Ammon's horn (tissue), 1 donor: Measurements from ENCODE around the gene ACY1.

Source experiments
- DNase-seq: peaks from one replicate; pipeline ENCODE4 v3.0.0-alpha.2; 2016; ENCODE audit warnings: low spot score

ACY1 gene

GRCh38 chr3:51982838-51983577, at the start of gene ACY1:
ACY1 (plus strand) TSS chr3:51983535; CDS start chr3:51984065, 530 bp downstream.
- DNase-seq: peak; percentile 88

- DNase-seq: no peak
Measured at GRCh38 chr3:51934139-51934850, 49.0 kb upstream of the ACY1 start.

GRCh38 chr3:51934991-51935885, 48.1 kb upstream of the ACY1 start:
- no peak for DNase-seq

DNA sequence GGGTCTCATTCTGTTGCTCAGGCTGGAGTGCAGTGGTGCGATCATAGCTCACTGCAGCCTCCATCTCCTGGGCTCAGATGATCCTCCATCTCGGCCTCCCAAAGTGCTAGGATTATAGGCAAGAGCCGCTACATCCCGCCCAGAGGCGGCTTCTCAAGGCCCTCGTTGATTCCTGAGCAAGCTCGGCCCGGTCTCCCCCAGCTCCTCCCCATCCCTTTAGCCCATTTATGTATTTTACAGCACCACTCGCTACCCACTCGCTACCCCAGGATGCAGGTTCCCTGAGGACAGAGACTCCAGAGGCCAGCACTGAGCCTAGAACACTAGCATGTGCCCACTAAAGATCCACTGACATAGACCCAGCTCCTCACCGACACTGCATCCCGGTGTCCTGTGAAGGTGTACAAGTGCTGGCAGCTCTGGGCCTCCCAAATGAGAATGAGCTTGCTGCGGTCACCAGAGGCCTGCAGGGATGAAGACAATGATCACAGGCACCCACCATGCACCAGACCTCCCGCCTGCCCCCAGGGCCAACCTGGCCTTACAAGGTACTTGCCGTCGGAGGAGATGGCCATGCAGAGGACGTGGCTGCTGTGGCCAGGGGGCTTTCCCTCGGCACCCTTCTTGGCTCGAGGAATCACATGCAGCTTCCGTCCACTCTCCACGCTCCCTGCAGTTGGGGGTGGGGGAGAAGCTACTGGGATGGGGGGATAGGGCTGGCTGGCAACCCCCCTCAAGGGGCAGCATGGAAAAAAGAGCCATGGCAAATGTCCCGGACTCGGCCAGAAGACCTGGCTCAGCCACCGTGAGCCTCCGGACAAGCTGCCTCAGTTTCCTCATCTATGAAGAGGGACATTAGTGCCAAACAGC, 47.2 kb upstream of the ACY1 start:
- DNase-seq: no peak

DNA sequence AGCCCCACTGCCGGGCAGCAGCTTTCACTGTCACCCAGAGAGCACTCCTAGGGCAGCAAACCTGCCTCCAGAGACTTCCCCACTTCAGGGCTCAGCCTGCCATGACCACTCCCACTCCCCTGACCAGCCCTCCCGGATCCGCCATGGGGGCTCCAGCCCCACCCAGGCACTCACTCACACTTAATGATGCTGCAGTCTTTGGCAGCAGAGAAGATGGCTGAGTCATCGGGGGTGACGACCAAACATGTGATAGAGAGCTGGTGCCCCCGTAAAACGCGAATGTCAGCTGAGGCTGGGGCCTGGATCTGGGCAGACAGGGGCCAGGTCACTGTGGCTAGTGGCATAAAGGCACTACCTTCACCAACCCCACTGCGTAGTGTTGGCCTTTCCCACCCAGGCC, 46.3 kb upstream of the ACY1 start:
- DNase-seq: no peak

DNA sequence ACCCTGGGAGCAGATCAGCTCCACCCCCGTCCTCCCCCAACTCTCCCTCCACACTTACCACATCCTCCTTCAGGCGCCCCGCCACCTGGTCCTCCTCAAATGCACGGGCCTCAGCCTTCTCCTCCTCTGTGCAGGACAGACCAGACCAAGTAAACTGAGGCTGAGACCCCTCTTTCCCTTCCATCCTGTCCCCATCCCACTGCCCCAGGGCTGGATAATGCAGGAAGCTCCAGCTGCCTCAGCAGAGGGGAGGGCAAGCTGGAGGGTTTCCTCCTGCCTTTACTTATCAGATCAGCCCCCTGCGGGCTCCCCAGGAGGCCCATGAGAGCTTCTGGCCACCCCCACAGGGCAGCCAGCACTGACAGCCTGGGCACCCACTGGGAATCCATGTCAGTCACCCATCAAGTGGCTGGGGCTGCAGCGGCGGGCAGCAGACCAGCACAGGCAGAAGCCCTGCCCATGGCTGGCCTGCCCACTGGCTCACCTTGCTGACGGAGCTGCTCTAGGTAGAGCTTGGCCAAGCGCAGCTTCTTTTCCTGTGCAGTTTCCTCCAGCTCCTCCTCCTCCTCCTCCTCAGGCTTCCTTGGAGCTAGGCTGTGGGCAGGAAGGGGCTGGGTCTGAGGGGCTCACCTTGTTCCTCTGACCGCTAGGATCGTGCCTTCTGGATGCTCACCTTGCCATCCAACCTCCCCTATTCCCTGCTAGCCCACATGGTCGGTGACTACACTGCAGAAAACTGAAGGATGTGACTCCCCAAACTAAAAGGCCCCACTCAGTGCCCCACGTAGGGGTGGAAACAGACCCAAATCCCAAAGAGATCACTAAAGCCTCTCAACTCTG, 45.5 kb upstream of the ACY1 start:
- DNase-seq: no peak

- no peak for DNase-seq
Measured at GRCh38 chr3:51938780-51939425, 44.4 kb upstream of the ACY1 start.

DNA sequence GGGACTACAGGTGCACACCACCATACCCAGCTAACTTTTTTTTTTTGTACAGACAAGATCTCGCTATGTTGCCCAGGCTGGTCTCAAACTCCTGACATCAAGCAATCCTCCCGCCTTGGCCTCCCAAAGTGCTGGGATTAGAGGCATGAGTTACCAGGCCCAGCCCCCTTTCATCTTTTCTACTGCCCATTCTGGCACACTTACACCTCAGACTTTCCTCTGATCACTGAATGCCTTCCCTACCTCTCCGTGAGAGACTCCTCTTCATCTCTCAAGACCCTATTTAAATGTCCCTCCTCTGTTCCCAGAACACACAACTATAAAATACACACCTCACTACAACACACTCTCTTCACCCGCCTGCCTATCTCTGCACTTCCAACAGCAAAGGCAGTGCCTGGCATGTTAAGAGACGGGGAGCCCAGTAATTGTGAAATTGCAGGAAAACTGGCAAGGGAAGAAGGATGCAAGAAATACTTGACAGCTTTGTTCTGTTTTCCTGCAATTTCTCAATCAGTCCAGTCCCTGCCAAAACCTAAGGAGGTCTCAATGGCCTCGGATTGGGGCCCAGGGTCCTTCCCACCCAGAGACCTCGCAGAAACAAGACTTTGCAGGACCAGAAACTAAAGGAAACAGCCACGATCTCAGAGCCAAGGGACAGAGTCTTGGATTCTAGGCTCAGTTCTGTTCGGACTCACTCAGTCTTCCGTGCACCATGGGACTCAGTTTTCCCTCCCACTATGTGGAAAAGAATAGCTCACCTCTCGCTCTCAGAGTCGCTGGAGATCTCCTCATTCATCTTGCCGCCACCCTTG, 42.5 kb upstream of the ACY1 start:
- DNase-seq: no peak

- no peak for DNase-seq
Measured at GRCh38 chr3:51941463-51941797, 41.9 kb upstream of the ACY1 start.

DNA sequence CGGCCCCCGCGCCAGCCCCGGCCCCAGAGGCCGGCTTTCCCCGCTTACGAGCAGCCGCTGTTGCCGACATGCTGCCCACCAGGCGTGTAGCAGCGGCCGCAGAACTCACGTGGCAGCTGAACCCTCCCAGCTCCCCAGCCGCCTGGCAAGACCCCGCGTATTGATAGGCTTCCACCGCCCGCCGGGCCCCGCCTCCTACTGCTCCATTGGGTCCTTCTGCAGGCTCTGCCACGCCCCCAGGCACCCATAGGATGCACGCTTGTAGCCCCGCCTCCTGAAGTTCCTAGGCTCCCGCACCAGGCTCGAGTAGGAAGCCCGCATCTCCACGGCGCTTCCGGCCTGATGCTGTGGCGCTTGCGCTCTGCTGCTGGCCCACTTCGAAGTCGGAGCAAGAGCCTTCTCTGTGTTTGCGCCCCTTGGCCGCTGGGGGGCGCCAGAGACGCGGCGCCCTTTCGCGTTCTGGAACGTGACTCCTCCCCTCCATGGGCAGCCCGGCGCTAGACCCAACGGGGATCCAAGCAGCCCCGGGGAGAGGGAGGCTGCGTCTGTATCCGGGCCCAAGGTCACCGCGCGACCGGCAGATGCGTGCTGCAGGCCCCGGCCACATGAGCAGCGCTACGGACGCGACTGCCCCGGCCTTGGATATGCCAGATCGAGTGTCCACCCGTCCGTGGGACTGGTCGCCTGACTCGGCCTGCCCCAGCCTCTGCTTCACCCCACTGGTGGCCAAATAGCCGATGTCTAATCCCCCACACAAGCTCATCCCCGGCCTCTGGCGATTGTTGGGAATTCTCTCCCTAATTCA, 41.3 kb upstream of the ACY1 start, which contains the start of the genes PARP3 and RRP9:
PARP3 (plus strand) TSS at position 566 of the 805 bp plus-strand sequence. CDS start 993 bp downstream, outside the sequence.
RRP9 (minus strand) TSS at position 107 of the 805 bp plus-strand sequence; CDS start at position 70, 37 bp downstream.
- DNase-seq: peak; percentile 100

GRCh38 chr3:51942603-51943450, 40.5 kb upstream of the ACY1 start:
- DNase-seq: no peak

DNA sequence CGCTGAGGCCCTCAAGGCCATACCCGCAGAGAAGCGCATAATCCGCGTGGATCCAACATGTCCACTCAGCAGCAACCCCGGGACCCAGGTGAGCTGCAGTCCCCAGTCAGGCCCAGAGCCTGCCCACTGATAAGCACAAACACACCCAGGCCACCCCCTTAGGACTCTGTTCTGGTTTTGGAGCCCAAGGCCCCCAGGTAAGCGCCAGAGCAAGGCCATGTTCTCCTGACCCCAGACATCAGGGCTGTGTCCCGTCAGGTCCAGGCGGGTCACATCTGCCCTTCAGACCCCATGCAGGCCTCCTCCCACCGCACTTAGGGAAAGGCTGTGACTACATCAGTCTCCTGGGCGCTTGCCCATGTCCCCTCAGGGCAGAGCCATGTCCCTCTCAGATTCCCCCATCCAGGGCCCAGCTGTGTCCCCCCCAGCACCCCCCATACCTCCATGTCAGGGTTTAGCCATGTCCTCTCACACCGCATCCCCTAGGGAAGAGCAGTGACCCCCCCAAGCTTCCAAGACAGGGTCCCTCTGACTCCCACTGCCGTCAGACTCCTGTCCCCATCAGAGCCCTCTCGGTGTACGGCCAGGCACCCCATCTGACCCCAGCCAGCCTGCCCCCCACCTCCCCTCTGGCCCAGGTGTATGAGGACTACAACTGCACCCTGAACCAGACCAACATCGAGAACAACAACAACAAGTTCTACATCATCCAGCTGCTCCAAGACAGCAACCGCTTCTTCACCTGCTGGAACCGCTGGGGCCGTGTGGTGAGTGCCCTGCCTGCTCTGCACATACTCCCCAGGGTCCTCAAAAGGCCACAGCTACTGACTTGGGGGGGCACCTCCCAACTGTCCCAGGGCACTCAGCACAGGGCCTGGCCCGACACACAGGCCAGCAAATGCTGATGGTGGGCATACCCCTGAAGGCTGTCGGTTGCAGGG, 39.6 kb upstream of the ACY1 start:
- DNase-seq: no peak

DNA sequence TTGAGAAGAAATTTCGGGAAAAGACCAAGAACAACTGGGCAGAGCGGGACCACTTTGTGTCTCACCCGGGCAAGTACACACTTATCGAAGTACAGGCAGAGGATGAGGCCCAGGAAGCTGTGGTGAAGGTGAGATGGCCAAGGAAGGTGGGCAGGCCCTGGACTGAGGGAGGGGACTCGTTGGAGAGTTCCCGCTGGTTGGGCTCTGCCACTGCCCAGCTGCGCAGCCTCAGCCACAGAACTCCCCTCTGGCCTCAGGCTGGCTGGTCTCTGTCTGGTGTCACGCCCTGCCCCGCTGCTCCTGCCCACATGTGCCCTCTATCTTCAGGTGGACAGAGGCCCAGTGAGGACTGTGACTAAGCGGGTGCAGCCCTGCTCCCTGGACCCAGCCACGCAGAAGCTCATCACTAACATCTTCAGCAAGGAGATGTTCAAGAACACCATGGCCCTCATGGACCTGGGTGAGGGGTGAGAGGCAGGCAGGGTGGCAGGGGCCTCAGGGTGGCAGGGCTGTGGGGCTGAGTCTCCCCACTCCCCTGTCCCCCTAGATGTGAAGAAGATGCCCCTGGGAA, 38.8 kb upstream of the ACY1 start:
- DNase-seq: no peak

- DNase-seq: no peak
Measured at GRCh38 chr3:51945031-51945840, 38.1 kb upstream of the ACY1 start.
